Stimulated activated CD4-positive, alpha-beta T cell treated with anti-CD3 and anti-CD28 coated beads, Interleukin-1b, Interleukin-23, amount 100 ng/mL, for 48 hours (primary cell): ENCODE data around the gene FN3K.

Experiments
- DNase-seq: peaks from one replicate; pipeline ENCODE4 v3.0.0-alpha.2; 2020

FN3K gene

GRCh38 chr17:82703935-82704865 is 31.2 kb upstream of the FN3K start:
- DNase-seq: no peak

GRCh38 chr17:82704886-82705285 is 30.5 kb upstream of the FN3K start:
- no peak for DNase-seq

- no peak for DNase-seq
Observed at GRCh38 chr17:82705756-82706155, 29.7 kb upstream of the FN3K start.

GRCh38 chr17:82709024-82709675 is 26.3 kb upstream of the FN3K start:
- DNase-seq: no peak

- DNase-seq: no peak
Observed at GRCh38 chr17:82709676-82710498, 25.5 kb upstream of the FN3K start.

GRCh38 chr17:82710499-82711232 is 24.7 kb upstream of the FN3K start:
- no peak for DNase-seq

DNA sequence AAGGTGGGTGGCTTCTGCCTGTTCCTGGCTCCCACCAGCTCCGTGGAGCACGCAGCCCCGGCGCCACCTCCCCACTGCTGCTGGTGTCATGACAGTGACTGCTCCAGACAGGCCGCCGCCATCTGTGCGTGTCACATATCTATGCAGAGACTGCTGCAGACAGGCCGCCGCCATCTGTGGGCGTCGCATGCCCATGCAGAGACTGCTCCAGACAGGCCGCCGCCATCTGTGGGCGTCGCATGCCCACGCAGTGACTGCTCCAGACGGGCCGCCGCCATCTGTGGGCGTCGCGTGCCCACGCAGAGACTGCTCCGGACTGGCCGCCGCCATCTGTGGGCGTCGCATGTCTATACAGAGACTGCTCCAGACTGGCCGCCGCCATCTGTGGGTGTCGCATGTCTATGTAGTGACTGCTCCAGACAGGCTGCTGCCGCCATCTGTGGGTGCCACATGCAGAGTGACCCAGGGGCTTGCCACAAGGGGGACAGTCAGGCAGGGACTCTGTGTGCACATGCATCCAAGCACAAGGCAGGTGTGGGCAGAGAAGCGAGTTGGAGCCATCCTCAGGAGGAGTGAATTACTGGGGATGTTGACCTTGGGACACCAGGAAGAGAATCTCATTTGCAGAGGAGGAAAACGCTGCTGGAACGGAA is 22.2 kb upstream of the FN3K start:
- no peak for DNase-seq

- DNase-seq: peak; percentile 95
Observed at GRCh38 chr17:82716203-82717010, 19.0 kb upstream of the FN3K start, which contains the start of gene FN3KRP. Gene FN3KRP, plus strand, starts transcription at chr17:82716706. Its CDS starts 50 bp downstream, at chr17:82716756.

DNA sequence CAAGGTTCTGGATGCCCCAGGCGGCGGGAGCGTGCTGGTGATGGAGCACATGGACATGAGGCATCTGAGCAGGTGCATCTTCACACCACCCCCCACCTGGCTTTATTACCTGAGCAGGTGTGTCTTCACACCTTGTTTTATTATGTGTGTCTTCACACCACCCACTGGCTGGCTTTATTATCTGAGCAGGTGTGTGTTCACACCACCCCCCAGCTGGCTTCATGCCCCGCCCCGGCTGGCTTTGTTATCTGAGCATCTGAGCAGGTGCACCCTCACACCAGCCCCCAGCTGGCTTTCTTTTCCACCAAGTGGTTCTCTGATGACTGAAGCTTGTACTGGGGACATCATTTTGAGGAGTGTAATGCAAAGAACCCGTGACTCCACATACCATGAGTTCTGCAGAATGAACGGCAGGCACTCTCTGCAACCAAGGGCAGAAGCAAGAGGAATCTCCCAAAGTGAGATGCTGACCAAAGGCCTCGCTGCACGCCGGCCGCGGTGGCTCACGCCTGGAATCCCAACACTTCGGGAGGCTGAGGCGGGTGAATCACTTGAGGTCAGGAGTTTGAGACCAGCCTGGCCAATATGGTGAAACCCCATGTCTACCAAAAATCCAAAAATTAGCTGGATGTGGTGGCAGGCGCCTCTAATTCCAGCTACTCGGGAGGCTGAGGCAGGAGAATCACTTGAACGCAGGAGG is 16.3 kb upstream of the FN3K start:
- no peak for DNase-seq

- DNase-seq: no peak
Observed at GRCh38 chr17:82720204-82720603, 15.2 kb upstream of the FN3K start.

DNA sequence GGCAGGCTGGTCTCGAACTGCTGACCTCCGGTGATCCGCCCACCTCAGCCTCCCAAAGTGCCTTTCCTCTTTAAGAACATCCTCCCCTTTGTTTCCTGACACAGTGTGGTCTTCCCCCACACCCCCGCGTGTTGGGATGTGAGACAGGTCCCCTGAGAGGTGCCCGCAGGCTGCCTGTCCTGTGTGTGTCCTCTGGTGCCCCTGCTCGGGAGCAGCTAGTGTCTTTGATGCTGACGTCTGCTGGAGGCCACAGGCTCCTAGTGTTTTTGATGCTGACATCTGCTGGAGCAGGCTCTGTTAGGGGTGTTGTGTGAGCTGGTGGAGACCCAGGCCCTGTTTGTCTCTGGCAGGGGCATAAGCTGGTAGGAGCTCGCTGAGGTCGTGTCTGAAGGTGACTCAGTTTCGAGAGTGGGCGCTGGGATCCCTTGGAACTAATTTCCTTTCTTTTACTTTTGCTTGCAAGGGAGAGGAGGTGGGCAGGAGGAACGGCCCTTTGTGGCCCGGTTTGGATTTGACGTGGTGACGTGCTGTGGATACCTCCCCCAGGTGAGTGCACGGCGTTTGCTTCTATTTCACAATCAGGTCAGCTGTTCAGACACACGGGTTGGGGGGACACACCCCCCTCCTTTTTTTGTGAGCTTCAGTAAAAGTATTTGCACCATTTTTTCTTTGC is 12.9 kb upstream of the FN3K start:
- no peak for DNase-seq

GRCh38 chr17:82723169-82723807 is 12.1 kb upstream of the FN3K start:
- no peak for DNase-seq

DNA sequence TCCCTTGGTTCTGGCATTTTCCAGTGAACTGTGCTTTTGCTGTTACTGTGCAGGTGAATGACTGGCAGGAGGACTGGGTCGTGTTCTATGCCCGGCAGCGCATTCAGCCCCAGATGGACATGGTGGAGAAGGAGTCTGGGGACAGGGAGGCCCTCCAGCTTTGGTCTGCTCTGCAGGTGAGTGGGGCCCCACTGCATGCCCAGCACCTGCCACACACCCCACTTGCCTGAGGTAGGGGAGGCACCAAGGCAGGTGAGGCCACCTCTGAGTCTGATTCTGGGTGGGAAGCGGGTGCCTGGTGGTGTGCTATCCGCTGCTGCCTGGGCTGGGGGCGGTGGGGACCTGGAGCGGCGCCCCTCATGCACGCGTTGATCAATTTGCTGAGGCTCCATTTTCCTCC is 9.0 kb upstream of the FN3K start:
- DNase-seq: no peak

GRCh38 chr17:82729479-82730260 is 5.7 kb upstream of the FN3K start:
- no peak for DNase-seq

- DNase-seq: no peak
Observed at GRCh38 chr17:82732118-82732743, 3.2 kb upstream of the FN3K start.

DNA sequence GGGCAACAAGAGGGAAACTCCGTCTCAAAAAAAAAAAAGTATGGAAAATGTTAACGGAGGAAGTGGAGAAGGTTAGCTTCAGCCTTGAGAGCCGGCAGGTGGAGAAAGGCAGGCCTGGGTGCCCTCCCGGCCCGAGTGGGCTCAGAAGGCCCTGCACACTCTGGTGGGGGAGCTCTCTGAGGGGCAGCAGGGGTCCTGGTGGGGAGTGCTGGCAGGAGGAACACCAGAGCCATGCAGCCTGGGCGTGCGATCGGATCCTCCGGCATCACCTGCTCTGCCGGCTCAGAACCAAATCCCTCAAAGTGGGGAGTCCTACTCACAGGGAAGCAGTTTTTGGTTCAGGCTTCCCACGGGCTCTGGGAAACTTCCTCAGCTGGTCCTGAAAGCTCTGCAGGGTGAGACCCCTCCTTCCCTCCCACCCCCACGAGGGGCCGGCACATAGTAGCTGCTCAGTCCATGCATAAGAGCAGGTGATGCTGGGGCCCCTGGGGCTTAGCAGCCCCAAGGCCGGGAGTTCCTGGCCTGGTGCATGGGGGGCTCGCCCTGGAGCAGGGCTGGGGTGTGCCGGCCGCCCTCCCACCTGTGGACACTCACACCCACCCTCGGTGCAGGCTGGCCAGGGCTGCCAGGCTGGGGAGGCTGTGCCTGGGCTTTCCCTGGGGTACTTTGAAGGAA is 1.2 kb downstream of the FN3K start:
- no peak for DNase-seq
